Stimulated activated naive CD4-positive, alpha-beta T cell (primary cell): ENCODE data around the gene IQSEC3.
A peak's percentile ranks its signal among the peaks of the same experiment; 100 is the strongest.

ENCODE experiments used
- DNase-seq, 6 experiments: peaks; one replicate each; lab custom pipeline; 2025; lab: John Stamatoyannopoulos, UW

IQSEC3 gene

DNA sequence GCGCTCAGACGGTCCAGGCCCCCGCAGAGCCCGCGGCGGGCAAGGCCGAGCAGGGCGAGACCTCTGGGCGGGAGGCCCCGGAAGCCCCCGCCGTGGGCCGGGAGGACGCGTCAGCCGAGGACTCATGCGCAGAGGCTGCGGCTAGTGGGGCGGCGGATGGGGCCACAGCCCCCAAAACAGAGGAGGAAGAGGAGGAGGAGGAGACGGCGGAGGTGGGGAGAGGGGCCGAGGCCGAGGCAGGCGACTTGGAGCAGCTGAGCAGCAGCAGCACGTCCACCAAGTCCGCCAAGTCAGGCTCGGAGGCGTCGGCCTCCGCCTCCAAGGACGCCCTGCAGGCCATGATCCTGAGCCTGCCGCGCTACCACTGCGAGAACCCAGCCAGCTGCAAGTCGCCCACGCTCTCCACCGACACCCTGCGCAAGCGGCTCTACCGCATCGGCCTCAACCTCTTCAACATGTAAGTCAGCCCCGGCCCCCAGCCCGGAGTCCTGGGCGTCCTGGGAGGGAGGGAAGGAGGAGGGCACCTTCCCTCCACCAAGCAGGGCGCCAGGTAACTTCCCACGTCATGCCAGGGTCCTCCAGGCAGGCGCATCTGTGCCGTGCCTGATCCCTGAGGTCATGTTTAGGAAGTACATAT, 72.4 kb downstream of the IQSEC3 start:
- DNase-seq = no peak

DNA sequence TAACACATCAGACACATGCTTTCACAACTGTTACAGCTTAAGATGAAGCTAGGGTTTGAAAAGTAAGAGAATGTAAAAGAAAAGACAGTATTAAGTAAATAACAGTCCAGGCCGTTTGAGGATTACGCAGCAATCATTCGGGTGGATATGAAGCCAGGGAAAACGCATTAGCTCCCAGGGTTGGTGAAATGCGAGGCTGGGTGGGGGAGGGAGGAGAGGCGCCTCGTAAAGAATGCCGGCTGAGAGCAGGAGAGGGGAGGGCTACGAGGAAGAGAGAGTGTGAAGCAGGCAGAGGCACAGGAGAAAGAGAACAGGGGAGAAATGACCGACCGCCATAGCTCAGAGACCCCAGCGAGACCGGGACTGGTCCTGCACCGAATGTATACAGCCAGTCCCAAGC, 73.0 kb downstream of the IQSEC3 start:
- DNase-seq = no peak

DNA sequence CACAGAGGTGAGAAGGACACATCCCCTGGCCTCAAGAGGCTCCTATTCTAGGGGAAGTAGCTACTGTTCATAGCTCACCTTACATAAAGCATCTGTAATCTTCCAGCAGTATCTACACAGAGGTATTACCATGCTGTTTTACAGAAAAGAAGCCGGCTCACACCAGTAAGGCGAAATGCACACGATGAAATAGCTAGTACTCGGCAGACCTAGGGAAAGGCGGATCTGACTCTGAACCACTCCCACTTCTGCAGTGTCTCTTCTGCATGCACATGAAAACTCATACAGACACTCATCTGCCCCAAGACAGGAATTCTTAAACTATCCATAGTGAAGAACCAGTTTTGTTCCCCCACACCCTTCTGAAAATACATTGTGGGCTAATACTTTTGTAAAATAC, 73.6 kb downstream of the IQSEC3 start:
- DNase-seq = no peak

DNA sequence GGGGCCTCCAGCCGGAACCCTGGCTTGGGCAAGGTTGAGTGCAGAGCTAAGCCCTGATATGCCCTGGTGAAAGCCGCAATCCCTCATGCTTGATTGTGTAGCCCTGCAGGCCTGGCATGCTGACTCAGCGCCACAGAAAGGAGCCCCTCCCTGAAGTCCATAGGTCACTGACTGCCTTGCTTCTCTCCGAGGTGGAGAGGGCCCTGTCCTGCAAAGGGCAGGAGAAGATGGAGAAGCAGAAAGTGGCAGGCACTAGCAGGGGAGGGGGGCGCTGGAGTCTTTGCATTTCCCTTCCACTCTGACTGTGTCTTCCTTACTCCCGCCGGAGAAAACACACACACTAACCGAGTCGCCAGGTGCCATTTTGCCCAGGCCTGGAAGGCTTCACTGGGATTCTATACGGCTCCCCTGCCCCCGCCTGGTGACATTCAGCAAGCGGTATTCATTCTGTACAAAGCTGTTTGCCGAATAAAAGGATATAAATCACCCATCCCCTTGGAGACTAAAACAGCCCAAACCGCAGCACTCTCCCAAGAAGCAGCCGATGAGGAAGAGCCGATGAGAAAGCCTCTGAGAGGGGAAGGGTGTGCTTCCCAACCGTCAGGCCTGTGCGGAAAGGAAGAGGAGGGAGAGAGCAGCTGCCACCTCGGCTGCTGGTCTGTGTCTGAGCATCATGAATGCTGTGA, 77.5 kb downstream of the IQSEC3 start:
- DNase-seq = no peak

DNA sequence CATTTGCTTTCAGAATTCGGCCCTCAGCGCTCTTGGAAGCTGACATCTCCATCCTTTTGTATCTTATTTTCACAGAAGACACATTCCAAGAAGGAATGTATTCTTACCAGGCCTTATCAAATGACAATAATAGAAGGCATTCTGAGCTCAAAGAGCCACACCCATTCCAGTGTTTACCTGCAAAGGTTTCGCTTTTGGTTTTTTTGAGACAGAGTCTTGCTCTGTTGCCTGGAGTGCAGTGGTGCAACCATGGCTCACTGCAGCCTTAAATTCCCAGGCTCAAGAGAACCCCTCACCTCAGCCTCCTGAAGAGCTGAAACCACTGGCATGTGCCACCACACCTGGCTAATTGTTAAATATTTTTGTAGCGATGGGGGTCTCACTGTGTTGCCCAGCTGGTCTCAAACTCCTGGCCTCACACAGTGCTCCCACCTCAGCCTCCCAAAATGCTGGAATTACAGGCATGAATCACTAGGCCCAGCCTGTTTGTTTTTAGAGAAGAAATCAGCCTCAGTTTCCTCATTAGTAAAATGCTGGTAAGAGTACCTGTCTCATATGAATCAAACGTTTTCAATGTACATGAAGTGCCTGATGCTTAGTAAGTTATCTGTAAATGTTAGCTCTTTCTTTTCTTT, 78.2 kb downstream of the IQSEC3 start:
- no peak for DNase-seq

DNA sequence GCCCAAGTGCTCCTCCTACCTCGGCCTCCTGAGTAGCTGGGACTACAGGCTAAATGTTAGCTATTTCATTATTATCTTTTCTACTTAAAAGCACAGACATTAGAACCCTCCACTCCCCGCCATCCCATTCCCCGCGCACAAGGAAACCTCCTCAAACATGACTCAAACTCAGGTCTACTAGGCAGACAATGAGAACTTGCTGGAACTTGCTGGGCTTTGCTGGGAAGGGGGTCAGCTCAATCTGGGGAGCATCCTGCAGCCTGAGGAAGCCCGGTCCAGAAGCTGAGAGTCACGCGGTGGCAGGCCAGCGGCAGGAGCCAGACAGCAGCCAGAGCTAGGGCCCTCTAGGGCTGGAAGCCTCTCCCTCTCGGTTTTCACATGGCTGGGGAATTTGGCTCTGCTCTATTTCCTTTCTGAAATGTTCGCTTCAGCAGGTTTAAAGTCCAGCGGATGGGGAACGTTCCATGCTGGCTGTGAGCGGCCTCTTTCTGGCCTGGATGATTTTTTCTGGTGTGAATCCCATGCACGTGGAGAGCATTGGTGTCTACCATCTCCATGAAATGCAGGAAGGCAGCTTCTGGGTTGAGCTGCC, 78.9 kb downstream of the IQSEC3 start:
- no peak for DNase-seq

DNA sequence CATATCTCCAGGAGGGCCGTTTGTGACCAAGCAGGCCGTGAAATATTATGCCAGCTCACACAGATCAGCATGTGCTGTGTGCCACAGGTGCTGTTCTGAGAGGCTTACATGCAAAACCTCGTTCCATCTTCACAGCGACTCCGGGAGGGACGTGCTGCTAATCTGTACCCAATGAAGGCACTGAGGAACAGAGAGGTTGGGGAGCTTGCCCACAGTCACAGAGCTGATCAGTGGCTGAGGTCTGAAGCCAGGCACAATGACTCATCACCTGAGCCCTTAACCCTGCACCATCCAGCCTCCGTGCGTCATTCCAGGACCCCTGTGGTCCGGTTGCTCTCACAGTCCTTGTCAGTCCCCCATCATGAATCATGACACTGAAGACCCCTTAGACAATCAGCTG, 80.7 kb downstream of the IQSEC3 start:
- no peak for DNase-seq

DNA sequence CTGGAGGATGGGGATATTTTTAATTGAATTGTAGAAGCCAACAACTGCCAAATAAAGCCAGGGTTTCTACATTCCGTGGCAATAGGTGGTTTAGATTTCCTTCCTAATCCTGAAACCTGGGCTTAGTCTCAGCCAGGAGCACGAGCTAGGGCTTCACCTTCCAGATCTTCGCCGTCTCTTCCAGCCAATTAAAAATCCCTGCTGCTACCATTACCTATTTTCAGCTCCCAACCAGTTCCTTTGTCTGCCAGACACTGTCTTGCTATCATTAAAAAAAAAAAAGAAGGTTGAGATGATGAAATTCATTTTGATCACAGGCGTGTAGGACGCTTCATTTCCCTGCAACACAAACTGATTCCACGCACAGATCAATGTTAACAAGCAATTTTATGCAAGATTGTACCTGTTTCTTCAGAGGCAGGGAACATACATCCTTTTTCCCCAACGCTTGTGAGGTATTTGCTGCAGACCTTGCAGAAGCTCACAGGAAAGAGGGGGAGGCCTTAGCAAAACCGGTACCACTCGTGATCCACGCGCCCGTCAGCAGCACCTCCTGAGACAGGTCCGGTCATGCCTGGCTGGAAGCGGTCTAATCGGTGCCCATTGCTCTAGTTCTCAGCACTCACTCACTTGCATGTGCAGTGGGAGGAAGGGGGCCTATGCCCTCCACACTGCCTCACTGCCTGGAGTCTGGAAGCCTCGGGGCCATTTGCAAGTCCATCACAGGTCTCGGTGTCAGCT, 82.3 kb downstream of the IQSEC3 start:
- DNase-seq = no peak

DNA sequence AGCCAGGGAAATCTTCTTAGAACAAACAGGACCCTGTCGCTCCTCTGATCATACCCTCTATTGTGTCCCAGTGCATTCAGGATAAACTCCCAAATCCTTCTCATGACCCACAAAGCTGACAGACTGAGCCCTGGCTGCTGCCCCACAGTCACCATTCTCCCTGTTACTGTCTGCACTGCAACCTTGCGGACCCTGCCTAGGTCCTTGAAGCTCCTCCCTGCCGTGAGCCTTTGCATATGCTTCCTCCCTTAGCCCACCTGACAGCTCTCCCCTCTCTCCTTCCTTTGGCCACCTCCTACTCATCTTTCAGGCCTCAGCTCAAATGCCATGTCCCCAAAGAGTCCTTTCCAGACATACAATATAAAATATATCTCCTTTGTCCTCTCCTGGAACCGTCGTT, 85.0 kb downstream of the IQSEC3 start:
- DNase-seq = no peak

DNA sequence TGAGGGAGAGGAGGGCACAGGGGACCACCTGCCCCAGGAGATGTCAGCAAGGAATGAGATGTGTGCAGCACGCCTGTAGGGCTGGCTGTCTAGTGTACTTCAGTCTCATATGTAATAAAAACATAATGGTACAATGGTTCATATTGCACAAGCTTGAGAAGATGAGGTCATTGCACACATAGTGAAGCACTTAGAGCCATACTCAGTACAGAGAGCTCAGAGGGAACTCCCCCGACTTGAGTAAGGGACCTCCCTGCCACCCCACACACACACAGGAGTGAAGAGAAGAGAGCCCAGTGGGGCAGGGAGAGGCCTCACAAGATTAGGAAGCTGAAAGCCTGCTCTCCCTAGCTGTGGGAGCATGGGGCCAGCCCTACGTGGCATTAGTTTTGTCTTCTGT, 85.9 kb downstream of the IQSEC3 start:
- DNase-seq = no peak

DNA sequence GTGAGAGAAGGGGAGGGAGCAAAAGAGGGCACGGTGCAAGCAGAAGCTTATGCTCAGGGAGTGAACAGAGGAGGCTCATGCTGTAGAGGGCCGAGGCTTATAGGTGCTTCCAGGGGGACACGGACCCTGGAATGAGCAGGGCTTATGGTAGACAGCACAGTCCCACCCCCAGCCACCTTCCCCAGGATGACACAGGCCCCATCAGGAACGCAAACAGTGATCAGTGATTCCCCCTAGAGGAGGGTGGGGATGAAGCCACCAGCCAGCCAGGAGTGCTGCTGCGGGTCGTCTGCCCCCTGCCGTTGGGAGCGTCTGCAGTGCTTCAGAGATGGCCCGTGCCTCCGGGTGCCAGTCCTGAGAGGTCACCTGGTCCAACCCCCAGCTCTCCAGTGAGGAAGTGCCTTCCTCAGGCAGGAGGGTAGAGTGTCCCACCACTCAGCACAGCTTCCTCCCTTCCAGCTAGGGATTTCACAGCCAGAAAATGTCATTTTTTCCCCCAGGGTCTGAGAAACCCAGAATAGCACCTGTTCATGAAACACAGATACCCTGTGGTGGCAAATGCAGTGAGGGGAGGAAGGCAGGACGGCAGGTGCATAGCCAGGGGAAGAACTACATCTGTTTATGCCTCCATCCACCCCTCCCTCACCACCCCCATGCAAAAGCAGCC, 86.6 kb downstream of the IQSEC3 start:
- peak in 2 of 6 experiments; percentile 15 to 25 for DNase-seq

DNA sequence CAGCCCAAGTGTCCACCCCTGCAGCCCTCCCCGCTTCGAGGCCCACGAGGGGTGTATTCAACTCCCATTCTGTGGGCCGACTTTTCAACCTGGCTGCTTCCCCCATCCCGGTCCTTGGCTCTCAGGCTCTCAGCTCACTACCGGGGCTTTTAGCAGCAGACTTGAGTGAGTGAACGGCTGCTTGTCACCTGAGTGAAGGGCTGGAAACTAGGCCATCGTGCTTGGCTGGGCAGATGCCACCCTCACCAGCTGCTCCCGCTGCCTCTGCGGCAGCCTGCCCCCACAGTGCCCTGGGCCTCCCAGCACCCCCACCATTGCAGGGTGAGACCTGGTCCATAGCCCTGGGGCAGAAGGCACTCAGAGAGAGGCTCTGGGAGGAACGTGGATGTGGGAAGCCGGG, 87.5 kb downstream of the IQSEC3 start:
- no peak for DNase-seq

DNA sequence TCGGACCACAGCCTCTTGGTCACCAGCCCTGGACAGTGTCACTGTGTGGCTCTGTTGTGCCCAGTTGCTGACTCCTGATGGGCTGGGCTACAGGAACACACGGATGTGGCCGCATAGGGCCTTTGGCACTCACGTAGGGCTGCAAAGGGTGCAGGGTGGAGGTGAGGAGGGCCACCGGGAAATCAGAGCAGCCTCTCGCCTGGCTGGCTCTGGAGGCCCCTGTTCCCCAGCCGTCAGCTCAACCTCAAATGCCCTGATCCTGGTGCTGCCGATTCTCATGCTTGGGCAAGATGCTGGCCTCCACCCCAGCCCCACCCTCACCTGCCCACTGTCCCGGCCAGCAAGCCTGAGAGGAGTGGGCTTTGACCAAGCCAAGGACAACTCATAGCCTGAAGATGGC, 88.4 kb downstream of the IQSEC3 start:
- DNase-seq = no peak

DNA sequence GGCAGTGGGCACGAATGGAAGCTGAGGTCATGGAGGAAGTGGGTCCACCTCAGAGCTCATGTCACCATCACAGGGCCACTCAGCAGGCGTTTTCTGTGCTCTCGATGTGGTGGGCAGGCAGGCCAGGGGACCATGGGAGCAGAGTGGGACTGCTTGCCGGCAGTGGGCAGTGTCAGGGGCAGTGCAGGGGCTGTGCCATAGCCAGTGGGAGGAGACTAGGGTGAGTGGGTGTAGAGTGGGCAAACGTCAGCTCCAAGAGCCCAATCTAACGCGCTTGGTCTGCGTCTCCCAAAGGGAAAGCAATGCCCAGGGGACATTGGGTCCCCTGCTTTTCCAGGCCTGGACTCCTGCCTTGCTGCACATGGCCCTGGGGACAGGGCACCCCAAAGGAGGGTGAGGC, 89.1 kb downstream of the IQSEC3 start:
- no peak for DNase-seq

DNA sequence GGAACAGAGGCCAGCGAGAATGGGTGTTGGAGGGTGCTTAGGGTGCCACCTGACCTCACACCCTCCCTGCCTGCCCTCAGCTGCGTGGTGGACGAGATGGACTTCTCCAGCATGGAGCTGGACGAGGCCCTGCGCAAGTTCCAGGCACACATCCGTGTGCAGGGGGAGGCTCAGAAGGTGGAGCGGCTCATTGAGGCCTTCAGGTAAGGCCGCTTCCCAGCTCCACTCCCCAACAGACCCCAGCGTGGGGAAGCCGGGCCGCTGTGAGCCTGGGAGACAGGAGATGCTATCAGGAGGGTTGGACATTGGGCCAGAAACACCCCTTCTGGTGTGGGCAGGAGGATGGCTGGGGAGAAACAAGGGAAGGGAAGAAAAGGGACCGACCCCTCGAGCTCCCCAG, 90.4 kb downstream of the IQSEC3 start:
- DNase-seq = no peak

DNA sequence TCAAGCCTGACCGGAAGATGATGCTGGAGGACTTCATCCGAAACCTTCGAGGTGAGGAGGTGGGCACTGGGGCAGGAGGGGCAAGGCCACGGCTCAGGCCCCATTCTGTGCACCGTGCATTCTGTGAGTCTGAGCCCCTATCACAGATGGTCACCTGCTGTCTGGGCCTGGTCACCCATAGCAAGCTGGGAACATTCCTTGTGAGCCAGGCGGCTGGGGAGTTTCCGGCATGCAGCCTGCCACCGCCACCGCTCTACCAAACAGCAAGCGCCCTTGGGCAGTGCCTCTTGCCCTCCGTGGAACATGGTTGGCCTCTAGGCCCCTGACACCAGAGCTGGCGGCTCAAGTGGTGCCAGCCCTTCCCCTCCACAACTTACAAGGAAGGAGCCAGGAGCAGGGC, 91.1 kb downstream of the IQSEC3 start:
- no peak for DNase-seq

DNA sequence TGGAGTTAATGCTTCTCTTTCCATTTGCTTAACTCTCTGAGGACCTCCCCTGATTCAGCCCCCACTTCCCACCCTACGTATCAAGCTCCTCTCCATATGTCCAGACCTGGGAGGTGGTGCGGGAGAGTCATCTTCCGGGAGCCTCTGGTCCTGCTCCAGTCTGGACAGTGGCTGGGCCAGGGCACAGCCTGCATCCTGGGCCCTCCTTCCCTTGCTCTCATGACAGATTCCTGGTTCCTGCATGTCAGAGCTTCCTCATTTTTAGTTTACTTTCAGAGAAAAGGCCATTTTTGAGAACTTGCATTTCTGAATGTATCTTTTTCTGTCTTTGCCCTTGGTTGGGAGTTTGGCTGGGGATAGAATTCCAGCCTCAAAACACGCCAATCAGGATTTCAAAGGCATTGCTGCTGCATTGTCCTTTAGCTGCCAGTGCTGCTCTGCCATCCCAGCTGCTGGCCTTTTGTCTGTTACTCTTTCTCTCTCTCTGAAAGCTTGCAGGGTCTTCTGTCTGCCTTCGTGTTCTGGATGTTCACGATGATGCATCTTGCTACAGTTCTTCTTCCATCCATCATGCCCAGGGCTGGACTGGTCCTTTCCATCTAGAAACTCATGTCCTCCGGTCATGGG, 92.7 kb downstream of the IQSEC3 start:
- DNase-seq = no peak

DNA sequence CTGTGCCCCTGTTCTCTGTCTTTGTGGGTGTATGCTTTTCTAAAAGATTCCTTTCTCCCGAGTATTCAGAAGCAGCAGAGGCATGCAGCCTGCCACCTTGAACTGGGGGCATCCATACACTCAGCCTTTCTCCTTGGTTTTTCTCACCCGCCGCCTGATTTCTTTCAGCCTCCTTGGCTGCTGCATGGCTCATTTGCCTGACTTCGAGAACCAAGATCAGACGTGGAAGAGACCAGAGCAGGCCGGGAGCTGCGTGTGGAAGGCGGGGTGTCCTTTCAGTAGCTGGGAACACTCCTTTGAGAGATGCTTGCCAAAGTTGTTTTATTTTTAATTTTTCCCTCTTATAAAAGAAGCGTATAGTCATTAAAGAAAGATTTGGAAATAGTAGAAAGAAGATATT, 94.3 kb downstream of the IQSEC3 start:
- no peak for DNase-seq

DNA sequence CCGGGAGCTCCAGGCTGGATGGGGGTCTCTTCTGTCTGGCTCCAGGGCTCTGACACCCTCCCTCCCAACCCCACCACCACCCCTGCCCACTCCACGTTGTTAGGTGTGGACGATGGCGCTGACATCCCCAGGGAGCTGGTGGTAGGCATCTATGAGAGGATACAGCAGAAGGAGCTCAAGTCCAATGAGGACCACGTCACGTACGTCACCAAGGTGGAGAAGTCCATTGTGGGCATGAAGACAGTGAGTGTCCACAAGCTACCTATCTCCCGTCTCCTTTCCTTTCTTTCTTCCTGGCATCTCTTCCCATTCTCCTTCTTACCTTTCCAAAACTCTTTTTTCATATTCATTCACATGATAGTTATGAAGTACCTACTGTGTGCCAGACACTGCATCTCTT, 95.3 kb downstream of the IQSEC3 start:
- DNase-seq = no peak

DNA sequence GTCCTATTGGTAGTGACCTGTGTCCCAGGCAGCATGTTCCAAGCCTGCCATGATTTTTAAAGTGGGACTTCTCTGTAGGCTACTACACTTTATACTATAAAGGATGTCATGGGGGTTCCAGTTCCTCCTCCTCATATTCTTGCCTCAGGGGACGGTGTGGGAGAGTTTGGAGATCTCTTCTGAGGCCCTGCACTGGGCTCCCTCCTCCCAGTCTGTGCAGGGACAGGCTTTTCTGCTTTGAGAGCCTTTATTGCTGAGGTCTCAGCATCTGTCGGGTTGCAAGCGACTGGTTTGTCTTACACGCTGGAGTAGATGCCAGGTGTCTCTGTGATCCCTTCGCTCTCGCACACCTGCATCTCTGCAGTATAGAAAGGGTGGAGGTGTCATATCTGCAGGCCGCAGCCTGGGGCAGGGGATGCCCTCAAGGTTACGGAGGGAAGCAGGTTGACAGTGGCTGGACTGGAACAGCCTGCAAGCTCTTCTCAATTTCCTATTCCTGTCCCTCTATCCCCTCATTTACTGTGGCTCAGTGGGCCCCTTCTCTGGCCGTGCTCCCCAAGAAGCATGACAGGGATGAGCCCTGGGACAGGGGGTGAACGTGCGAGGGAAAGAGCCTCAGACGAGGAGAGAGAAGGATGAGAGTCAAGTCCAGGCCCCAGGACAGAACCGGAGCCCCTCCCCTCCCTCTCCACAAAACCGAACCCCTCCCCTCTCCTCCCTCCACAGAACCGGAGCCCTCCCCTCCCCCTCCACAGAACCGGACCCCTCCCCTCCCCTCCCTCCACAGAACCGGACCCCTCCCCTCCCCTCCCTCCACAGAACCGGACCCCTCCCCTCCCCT, 96.1 kb downstream of the IQSEC3 start:
- DNase-seq = no peak
